Activated T-cell treated with anti-CD3 and anti-CD28 coated beads, Interleukin-2, amount 50 U/mL, for 48 hours (primary cell): ENCODE measurements around the gene STK10.
A peak's percentile ranks its signal among the peaks of the same experiment; 100 is the strongest.

Experiments
- DNase-seq, 2 experiments: peaks; one replicate each; pipeline ENCODE4 v3.0.0-alpha.2; 2020

The STK10 gene

DNA sequence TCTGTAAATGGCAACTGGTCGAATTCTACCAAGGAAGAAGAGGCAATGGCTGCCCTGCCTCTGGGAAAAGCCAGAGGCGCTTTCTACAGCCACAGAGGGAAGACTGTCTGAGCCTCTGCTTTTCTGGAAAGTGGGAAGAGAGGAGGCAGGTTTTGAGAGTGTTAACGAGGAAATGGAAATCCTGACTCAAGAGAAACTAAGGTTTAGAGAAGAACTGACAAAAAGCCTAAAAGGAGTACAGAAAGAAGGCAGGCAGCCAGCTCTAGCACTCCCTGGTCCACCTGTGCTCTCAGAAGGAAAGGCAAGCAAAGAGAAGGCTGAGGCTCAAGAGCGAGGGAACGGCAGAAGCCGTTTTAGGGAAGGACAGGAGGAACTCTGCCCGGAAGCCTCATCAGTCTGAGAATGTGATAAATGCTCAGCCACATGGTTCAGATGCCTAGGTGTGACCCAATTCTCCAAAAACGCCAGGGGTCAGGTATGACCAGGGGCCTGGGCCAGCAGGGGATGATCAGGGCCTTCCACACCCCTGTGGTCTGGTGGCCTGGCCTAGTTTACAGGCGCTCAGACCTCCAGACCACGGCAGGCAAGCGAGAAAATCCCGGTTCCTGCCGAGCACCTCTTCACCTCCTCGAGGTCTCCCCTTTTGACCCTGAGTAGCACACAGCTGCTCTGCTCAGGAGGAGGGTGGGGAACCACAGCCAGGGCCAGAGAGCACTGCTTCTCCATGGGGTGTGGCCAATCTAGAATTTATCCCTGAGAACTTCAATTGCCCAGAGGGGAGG lies 101.6 kb downstream of the STK10 start:
- no peak for DNase-seq

DNA sequence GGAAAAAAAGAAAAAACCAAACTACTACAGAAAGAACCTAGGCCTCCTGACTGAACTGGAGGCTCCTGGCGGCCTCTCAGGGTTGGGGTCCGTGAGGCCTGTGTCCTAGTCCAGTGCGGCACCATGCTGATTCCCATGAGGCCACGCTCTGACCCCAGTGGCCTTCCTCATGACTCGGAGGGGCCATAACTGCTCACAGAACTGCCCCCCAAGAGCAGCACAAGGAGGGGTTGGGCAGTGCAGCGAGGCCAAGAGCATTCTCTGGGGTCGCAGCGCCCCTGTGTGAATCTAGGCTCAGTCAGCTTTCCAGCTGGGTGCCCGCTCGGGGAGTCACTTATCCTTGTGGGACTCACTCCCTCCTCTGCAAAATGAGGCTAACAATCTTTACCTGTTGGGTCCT lies 102.3 kb downstream of the STK10 start:
- no peak for DNase-seq

DNA sequence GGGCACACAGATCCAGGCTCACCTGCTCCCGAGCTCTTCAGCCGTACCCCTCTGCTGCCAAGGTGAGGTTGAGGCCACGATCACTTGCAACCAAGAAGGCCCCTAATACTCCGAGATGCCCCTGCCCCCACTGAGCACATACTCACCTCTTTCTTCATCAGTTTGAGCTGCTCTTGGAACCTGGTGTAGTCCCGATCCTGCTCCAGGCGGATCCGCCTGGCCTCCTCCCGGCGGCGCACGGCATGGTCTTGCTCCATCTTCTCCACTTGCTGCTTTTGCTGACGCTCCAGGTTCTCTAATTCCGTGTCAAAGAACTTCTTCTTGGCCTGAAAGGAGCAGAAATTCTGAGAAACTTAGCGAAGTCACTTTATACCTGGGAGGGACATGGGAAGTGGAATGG lies 105.8 kb downstream of the STK10 start:
- DNase-seq: no peak

DNA sequence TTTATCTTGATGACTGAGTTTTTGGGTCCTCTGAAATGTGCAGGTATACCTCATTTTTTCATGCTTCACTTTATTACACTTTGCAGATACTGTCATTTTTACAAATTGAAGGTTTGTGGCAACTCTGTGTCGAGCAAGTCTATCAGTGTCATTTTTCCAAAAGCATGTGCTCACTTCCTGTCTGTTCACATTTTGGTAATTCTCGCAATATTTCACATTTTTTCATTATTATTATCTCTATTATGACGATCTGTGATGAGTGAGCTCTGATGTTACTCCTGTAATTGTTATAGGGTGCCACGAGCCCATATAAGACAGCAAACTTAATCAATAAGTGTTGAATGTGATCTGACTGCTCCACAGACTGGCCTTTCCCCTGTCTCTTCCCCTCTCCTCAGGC lies 108.1 kb downstream of the STK10 start:
- DNase-seq: no peak

DNA sequence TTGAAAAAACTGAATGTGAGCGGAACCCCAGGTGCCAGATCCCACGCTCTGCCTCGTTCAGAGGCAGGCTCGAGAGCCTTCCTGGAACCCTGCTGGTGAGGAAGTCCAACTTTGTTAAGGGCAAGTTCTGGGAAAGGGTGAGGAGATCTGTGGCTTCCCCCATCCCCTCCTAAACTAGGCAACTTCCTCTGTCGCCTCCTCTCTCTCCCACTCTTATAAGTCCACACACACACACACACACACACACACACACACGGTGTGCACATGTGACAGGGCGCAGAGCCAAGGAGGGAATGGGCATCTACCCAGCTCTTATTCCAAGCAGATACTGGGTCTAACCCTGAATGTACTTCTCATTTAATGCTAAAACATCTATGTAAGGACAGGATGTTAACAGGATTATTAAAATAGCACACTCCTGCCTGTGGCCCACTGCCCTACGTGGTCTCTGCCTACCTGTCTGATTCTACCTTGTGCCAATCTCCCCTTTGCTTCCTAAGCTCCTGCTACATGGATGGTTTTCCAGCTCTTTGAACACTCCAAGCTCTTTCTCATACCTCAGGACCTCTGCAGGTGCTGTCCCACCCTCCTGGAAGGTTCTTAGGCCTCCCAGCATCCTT lies 109.2 kb downstream of the STK10 start:
- no peak for DNase-seq

DNA sequence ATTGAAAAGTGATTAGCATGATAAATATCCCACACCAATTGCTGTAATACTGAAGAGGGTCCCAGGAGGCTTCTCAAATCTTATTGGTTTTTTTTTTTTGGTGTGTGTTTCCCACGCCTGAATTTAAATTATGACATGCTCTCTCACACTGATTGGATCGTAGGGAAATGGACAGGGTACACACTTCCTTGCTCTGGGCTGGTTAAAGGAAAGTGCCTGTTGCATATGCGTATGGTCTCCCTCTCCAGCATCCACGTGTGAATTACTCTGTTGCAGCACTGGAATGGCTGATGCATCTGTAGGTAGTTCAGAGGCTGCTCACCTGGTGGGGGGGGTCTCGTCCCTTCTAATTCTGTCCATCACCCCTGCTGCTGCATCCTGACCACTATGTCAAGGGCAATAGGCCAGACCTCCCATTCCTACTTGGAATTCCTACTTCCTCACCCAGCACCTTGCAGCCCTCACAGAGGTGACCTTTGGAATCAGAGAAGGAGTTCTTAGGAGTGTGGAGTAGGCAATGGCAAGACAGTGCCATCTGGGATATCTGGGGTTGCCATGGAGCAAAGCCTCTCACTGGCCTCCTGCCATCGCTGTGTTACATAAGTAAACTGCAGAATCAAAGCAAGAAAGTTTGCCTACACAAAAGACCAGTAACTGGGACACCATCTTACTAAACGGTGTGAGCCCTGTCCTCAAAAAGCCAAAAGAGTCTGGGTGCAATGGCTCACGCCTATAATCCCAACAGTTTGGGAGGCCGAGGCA lies 110.2 kb downstream of the STK10 start:
- DNase-seq: no peak

DNA sequence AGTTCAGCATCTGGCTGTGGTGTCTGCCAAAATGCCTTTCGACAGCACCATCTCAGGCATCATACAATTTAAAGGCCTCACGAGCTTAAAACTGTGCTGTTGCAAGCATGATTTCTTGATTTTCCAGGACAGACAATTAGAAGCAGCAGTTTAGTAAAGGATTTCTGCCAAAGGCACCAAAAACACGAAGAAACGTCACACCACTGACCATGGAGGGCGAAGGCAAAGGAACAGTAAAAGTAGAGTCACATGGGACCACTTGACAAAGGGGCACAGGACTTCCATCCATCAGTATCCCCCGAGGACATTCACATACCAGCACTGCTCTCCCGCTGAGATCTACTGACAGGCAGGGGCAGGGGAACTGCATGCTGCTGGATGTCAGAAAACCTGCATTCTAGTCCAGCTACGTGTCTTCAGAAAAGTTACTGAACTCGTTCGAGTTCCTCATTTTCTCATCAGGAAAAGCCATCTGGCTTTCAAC lies 111.2 kb downstream of the STK10 start:
- no peak for DNase-seq

DNA sequence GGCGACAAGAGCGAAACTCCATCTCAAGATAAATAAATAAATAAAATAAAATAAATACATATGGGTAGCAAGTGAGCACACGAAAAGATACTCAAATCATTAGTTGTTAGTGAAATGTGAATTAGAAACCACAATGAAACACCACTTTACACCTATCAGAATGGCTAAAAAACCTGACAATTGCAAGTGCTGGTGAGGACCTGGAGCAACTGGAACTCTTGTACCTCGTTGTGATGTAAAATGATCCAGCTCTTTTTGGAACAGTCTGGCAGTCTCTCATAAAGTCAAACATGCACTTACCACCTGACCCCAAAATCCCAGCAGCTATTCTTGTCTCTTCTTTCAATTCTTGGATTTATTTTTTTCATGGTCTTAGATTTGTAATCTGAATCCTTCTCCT lies 112.4 kb downstream of the STK10 start:
- DNase-seq: no peak

DNA sequence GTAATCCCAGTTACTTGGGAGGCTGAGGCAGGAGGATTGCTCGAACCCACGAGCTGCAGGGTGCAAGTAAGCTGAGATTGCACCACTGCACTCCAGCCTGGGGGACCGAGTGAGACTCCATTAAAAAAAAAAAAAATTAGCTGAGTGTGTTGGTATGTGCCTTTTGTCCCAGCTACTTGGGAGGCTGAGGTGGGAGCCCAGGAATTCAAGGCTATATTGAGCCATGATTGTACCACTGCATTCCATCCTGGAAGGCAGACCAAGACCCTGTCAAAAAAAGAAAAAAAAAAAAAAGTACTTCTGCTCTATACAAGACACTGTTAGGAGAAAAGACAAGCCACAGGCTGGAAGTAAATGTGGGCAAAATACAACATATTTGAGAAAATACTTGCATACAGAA lies 113.1 kb downstream of the STK10 start:
- DNase-seq: no peak

DNA sequence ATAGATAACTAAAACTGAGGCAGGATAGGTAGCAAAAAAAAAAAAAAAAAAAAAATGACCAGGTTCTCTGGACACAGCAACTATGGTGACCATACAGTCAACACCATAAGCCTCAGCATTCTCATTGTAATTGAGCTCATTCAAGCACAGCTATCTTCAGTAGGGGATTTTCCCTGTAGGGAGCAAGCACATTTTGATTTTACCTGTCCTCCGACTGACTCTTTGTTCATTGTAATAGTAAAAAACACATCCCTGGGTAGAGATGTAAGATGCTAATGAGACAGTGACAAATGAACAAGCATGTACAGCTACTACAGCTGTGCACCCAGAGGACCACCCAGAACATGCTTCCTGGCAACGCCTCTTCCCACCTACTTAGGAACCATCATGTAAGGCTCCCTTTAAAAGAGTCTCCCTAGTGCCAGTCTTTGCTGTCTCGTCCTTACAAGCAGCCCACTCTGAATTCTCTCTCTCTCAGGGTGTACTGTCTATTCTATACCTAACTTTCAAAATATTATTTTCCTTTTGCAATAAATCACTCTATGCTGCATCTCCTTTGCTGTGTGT lies 116.6 kb downstream of the STK10 start:
- DNase-seq: no peak

DNA sequence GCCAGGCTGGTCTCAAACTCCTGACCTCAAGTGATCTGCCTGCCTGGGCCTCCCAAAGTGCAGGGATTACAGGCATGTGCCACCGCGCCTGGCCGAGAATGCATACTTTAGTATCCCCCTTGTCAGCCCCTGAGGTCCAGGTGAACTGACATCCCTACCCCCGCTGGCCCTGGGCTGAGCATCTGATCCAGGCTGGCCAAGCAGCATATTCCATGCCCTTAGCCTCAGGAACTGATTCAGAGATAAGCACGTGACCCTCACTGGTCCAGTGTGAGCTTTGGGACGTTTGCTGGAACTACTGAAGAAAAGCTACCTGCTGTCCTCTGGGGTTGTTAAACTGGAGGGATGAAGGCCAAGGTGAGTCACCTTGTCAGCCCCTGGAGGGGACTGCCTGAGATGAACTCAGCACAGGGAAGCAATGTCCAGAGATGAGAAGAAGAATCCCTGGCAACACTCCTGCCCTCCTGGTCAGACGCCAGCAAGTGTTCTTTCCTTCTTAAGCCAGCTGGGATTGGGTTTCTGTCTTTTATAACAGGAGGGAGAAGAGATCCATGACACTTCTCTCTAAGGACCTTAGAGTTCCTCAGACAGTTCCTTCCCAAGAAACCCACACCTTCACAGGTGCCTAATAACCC lies 122.5 kb downstream of the STK10 start:
- DNase-seq: no peak

DNA sequence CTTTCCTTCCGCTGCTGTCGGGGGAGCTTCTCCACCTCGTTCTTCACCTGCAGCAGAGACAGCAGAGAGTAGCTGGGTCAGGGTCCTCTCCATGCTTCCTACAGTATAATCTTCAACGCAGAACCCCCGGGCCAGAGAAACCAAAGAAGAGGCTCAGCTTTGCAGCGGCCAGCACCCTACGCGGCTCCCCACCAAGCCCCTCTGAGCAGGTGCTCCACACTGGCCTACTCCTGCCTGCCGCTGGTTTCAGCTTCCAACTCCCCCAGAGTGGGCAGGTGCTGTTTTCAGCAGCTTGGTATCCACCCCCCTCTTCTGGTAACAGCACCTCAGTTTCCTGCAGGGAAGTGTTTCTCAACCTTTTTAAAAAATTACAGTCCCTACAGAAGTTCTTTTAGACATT lies 123.3 kb downstream of the STK10 start:
- DNase-seq: no peak

DNA sequence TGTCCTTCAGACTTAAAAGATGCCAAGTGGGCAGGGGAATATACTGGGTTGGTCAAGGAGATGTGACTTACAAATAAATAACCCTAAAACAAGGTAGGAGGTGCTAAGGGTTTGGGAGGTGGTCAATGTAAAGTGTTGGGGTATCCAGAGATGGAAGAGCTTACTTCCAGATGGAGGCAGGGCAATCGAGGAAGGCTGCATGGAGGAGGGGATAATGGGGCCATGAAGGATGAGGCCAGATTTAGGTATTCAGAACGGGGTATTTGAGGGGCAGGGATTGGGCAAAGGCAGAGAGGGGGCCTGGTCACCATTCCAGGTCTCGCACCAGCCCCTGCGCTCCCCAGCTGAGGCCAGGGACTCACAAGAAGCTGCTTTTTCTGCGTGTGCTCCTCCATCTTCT lies 123.7 kb downstream of the STK10 start:
- DNase-seq: no peak

DNA sequence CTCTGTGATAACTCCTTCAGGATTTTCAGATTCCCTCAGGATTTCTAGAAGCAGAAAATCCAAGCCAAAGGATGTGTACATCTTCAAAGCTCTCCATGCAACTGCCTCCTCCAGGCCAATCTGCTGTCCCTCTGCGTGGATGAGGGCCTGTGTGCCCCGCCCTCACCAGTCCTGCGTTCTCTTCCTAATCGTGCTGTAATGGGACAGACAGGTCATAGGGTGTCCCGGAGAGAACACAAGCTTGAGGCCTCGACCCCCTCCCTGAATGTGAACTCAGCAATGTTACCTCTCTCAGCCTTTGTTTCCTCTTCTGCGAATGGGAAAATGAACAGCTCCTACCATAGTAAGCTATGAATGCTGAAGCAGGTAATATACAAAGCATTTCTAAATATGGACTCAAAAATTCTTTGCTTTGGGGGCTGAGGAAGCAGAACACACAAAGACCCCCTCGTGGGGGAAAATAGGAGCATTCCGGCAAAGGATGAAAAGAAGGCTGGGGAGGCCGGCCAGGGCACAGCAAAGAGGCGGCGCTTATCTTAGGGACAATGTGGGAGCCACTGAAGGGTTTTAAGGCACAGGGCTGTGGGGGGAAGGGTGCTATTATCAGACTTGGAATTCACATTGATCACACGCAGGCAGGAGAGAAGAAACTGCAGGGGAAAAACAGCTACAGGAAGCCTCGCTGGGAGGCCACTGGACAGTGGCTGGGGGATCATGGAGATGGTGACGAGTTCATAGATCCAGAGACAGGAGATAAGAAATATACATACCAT lies 124.4 kb downstream of the STK10 start:
- DNase-seq: no peak

DNA sequence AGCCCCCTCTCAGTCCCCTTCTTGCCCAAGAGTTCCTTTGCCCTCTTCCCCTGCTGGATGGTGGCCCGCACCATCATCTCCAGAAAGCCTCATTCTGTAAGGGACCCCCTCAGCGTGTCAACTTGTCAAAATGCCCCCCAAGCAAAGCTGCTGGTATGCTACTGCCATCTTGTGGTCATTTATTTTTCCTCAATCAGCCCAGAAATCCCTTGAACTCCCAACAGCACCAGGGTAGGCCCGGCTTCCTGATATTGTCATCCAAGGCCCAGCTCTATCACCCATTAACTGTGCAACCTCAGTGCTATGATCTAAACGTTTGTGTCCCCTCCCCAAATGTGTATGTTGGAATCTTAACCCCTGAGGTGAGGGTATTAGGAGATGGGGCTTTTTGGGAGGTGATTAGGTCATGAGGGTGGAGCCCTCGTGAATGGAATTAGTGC lies 128.3 kb downstream of the STK10 start:
- no peak for DNase-seq

DNA sequence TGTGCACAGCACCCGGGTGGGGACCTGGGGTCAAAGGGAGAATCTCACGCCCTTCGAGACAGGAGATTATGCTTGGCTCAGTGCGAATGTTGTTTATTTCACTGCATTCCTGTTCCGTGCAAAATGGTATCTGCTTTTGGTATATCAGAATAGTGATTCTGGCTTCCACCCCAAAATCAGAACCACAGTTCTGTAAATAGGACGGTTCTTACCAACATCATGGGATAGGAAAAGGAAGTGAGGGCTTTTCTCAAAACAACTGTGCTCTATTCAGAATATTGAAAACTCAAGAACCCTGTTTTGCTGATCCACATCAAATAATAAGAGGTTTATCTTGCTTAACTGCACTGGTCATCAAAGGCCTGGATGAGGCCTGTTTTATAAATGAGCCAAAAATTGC lies 129.9 kb downstream of the STK10 start:
- DNase-seq: no peak

DNA sequence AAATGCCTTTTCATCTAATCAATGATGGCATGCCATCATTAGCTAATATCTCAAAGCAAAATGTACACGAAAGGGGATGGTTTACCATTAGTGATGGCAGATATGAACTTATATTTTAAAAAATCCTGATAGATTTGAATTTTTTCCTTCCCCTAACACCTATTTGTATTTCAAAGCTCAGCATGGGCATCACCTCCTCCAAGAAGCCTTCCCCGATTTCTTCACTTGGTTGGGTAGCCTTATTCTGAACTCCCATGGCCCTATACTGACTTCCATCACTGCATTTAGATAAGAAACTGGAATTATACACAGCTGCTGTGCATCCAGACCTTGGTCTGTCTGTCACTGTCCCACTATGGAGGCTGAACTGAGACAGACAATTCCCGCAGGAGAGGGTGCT lies 132.0 kb downstream of the STK10 start:
- no peak for DNase-seq

DNA sequence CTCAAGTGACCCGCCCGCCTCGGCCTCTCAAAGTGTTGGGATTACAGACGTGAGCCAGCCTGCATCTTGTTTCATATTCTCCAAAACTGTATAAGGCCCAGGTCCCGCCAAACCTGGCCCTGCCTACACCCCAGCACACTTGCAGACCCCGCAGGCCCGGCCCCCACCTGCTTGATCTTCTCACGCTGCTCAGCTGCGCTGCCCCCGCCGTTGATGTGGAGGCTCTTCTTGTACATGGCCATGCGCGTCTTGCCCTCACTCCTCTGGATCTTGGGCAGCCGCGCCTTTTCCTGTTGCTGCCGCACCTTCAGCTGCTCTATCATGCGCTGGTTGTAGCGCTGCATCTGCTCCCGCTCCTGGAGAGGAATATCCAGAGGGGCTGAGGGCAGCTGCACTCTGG lies 132.6 kb downstream of the STK10 start:
- no peak for DNase-seq

DNA sequence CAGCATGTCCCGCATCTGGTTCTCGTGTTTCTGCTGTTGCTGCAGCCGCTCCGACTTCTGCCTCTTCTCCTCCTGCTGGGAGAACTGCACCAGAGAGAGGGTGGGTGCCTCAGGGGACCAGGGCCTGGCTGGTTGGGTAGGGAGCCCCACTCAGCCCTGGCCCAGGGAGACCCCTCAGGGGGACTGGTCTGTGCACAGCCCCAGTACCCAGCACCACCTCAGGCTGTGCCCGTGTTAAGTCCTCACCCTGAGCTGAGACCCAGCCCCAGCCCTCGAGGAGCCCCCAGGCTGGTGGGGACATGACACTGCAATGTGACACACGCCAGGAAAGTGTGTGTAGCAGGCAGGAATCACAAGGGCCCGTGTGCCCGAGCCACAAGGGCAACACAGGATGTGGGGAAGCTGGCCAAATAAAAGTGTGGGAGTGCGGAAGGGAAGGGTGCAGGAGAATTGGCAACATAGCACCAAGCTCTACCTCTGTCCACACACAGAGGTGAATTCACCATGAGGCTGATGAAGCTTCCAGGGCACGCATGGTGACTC lies 133.3 kb downstream of the STK10 start:
- no peak for DNase-seq

DNA sequence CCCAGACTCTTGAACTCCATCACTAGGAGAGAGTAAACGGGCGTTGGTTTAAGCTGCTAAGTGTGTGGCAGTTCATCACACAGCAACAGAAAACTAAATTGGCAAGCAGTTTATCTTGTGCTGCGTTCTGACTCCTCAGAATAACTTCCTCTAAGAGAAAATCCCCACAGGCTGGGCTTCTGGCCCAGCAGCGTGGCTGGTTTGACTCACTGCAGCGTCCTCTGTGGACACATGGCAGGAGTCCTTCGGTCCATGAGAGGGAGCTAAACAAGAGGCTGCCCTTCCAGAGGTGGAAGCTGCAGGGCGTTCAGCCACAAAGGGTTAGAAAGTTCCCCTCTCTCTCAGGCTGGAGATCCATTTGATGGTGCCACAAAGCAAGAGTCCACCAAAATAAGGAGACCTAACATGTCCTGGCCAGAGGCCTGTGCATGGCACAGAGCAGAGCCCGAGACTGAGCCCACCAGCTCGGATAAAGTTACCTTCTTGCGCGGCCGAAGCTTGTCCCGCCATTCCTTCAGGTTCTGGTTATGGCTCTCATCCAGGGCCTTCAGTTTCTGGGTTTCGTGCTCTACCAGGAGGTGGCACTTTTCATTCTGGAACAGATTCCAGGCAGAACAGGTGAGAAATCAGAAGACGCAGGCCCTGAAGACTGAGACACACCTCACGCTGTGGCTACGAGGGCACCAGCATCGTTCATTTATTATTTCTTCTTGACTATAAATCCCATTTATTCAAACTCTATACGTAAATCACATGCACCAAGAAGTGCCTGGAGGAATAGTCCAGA lies 135.4 kb downstream of the STK10 start:
- DNase-seq: peak in 1 of 2 experiments; percentile 15
